GM12874 (cell line): ENCODE results near the gene DMRT1.

Experiments used
- TF ChIP-seq, protein P1 (sequence below): IDR thresholded peaks from 2 replicates; pipeline ENCODE4 v1.5.1; 2011; ENCODE audit warnings: low read depth, mild to moderate bottlenecking, control low read depth, low read length, moderate library complexity; ENCODE audit not compliant: insufficient read depth

DMRT1 gene

DNA sequence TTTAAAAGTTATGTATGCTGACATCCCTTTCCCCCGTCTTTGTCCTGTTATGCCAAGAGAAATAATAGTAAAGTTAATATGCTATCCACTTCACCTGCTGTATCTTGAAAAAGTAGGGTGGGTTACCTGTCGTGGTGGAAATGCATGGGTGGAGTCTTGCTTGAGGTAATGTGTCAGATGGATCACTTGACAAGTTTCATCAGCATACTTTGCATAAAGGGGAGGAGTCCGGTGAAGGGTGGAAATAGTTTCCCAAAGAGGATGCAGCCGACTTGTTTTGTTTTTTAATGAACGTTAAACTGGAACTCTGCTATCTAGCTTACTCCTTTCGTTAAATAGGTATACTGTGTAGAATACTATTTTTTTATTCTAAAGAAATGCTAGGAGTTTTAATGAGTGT is 125.9 kb downstream of the DMRT1 start:
- TF ChIP-seq, protein P1, sequence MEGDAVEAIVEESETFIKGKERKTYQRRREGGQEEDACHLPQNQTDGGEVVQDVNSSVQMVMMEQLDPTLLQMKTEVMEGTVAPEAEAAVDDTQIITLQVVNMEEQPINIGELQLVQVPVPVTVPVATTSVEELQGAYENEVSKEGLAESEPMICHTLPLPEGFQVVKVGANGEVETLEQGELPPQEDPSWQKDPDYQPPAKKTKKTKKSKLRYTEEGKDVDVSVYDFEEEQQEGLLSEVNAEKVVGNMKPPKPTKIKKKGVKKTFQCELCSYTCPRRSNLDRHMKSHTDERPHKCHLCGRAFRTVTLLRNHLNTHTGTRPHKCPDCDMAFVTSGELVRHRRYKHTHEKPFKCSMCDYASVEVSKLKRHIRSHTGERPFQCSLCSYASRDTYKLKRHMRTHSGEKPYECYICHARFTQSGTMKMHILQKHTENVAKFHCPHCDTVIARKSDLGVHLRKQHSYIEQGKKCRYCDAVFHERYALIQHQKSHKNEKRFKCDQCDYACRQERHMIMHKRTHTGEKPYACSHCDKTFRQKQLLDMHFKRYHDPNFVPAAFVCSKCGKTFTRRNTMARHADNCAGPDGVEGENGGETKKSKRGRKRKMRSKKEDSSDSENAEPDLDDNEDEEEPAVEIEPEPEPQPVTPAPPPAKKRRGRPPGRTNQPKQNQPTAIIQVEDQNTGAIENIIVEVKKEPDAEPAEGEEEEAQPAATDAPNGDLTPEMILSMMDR: no peak

DNA sequence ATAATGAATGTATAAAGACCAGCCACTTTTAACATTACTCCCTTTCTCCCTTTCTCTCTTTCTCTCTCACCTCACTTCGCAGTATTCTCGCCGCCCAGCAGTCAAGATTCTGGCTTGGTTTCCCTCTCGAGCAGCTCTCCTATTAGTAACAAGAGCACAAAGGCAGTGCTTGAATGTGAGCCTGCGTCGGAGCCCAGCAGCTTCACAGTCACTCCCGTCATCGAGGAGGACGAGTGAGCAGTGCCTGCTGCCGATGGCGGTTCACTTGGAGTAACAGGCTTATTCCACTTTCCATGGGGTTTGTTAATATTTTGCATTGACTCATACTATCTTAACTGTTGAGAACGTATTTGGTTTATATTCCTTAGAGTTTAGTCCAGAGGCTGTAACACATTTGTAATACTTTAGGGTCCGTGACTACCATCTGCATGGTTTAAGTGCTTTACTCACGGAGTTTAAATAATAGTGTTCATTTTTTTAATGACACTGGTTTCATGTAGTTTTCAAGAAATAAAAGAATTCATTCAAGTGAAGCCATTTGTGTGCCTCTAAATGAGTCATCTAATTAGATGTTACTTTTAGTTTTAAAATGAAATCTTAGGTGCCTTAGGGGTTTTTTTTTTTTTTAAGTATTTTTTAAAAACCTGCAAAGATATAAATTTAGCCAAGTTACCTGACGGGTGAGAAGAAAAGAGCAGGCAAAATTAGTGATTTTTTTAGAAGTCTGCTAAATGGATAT is 126.6 kb downstream of the DMRT1 start:
- TF ChIP-seq, protein P1: no peak

DNA sequence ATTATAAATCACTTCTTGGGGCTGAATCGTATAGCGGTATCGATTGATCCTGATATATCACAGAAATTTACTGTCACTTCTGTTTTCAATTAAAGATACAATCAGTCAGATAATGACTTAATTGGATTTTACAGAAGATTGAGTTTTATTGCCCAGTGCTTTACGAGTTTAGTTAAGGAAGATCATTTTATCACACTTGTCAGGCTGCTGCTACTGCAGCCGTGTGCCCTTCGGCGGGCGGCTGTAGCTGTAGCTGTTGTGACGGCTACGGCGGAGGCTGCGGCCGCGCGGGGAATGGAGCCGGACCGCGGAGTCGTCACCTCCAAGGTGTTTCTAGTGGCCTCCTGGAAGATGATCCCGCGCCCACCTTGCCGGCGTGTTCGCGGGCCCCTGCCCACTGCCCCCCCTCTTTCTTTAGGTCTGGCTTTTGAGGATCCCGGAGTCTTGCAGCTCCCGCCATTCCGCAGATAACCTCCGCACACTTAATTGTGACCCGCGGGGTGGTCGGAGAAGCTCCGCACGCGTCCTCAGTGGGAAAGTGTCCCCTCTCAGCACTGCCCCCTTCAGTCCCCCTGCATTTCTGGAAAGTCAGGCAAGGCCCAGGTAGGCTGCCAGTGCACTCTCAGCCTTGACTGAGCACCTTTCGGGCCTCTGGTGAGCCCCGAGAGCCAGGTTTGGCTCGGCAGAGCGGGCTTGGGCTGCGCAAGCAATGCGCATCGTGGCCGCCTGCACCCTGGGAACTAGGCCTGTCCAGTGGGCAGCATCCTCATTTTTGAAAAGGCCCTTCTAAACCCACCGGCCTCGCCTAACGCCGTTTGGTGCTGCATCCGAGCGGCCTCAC is 128.0 kb downstream of the DMRT1 start:
- TF ChIP-seq, protein P1: no peak

DNA sequence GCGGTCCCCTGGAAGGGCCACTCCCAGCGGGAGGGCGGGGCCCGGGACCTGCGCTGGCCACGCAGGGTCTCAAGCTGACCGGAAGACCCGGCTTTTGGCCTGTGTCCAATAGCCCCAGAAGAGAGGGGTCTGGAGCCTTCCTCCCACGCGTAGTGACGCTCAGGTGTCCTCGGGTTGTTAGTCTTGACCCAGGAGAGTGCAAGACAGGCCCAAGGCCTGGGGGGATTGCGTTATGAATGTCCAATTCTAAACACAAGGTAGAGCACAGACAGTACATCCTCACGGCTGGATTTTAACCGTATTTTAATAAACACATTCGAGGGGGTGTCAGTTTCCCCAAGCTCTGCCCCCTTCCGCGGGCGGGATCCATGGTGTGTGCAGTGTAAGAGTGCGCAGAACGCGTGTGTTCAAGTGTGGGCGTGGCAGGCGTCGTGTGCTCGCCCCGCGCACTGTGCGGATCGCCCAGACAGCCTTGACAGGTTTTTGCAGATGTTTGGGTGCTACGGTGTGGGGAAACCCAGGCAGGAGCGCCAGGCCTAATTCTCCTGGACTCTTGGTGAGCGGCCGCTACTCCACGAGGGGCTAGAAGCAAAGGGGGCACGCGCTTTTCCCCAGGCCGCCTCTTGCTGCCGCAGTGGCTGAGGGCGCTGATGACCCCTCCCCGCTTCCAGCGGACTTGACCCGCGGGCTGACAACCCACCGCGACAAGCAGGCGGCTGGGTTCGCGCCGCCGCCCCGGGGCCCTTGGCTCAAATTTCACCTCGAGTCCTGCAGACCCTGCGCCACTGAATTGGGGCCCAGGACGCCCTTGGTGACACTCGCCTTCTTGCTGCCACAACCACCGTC is 128.9 kb downstream of the DMRT1 start:
- TF ChIP-seq, protein P1: no peak

DNA sequence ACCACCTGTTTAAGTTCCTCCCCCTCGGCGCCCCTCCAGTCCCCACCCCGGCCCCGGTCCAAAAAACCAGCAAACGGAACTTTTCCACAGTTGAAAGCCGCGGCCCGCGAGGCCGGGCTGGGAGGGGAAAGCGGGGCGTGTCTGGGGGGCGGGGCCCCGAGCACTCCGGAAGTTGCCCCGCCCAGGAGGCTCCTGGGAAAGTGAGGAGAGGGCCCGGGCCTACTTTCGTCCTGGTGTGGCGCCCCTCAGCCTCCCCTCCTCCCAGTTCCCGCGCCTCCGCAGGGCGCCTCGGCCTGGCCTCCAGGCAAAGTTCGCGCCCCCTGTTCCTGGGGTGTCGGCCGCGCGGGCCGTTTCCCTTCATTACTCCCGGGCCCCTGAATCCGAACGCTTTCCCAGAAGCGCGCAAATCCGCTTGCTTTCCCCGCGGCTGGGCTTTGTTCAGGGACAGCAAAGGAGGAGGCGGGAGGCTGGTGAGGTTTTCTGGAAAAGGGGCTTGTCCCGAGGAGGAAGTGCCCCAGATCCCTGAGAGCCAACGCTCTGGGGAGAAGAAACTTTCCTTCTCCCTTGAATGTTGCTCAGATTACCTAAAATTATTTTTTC is 130.5 kb downstream of the DMRT1 start:
- TF ChIP-seq, protein P1: no peak

DNA sequence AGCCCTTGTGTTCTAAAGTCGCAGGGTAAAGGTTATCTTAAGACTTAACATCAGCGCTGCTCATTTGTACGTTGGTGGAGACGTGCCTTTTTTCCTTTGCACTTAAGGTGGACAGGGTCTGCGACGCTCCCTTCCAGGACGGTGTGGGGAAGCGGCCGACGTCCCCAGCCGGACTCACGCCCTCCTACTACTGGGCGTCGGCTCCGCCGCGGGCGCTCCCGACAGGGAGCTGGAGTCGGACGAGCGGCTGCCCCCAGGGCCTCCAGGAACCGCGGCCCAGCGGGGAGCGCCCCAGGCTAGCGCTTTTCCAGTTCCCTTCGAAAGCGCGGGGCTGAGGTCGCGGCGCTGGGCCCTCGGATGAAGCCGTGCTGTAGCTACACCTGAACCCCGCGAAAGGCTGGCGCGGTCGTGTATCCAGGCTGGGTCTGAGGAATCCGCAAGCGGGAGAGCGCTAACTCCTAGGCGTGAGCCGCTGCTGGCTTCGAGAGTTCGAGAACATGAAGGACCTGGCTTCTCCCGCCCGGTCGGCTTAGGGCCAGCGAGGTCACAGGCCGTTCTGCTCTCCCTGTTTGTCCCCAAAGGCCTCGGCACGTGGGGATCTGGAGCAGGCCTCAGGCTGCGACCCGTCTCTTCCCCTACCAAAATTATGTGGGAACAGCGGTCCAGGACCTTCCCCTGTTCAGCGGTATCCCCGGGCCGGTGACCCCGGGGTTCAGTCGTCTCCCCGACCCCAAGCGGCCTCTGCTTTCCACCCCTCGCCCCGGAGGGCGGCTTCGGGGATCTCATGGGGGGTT is 131.2 kb downstream of the DMRT1 start:
- TF ChIP-seq, protein P1: no peak
